Islet precursor cell (in vitro differentiated cells): Measurements from ENCODE around the gene ELMO1.

Experiments
- DNase-seq: peaks from one replicate; pipeline ENCODE4 v3.0.0-alpha.2; 2018

Gene ELMO1

DNA sequence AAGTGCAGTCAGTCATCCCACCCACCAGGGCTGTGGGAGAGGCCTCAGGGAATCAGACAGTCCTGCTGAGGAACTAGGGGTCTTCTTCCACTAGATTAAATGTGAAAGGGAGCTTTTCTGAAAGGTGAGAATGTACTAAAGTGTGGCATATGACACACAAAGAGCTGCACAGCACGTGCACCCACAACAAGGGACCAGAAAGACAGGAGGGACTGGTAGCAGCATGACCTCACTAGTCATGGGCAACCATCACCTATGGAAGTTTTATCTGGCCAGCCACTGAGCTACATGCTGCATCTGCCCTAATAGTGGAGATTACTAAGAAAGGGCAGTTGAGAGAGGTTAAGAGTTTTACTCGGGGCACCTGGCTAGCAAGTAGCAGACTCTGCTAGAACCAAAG is 519.9 kb downstream of the ELMO1 start:
- DNase-seq, result no peak

GRCh38 chr7:36928311-36928710 is 520.4 kb downstream of the ELMO1 start:
- no peak for DNase-seq

GRCh38 chr7:36925691-36926090 is 523.0 kb downstream of the ELMO1 start:
- DNase-seq, result no peak

- DNase-seq, result no peak
Observed at GRCh38 chr7:36925207-36925606, 523.5 kb downstream of the ELMO1 start.

- DNase-seq, result no peak
Observed at GRCh38 chr7:36923943-36924436, 524.7 kb downstream of the ELMO1 start.

GRCh38 chr7:36923185-36923584 is 525.5 kb downstream of the ELMO1 start:
- DNase-seq, result no peak

- no peak for DNase-seq
Observed at GRCh38 chr7:36920433-36920832, 528.2 kb downstream of the ELMO1 start.

DNA sequence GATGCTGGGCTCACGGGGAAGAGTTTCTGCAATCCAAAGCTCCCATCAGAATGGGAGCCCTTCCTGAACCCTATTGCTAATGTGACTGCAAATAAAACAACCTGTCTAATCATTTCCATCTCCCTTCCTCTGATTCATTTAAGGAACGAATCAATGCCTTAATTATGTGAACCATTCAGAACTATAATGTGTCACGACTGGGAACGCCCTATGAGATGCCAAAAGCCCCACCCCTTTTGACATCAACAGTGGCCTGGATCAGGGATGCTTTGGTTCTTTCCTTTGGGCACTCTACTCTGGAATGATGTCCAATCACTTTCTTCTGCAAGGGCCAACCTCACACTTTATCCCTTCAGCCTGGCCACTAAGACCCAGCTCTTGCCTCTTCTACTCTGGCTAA is 528.9 kb downstream of the ELMO1 start:
- no peak for DNase-seq

DNA sequence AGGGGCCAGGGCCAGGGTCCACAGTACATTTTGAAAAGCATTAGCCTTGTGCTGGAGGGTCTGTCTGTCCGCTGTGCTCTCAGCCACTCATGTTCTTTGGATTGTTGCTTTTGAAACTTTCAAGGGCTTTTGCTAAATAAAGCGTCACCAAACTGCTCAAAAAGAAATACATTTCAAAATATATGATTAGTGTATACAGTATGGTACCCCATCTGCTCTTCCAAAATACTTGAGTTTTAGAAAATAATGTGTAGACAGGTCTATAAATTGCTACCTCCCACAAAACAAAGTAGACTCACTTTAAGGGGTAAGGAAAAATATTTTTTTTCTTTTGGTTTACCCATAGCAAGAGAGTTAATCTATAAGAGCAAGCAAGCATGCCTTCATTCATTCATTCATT is 530.1 kb downstream of the ELMO1 start:
- no peak for DNase-seq

- DNase-seq, result no peak
Observed at GRCh38 chr7:36916619-36917018, 532.0 kb downstream of the ELMO1 start.

- DNase-seq, result no peak
Observed at GRCh38 chr7:36916116-36916515, 532.5 kb downstream of the ELMO1 start.

DNA sequence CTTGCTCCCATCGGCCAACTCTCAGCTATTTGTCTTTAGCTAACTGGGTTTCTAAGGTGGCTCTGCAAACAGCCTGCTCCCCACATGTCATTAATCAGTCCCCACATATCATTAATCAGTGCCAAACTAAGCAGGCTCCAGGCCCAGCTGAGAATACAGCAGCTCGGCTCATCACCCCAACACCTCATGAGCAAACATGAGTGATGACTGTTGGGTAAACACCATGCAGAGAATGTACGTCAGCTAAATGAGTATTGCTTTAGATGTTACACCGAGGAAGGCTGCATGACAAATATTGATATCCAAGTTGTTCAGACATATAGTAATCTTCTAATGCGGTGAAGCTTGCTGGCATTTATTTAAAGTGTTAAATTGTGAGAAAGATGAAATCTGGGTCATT is 536.9 kb downstream of the ELMO1 start:
- no peak for DNase-seq

DNA sequence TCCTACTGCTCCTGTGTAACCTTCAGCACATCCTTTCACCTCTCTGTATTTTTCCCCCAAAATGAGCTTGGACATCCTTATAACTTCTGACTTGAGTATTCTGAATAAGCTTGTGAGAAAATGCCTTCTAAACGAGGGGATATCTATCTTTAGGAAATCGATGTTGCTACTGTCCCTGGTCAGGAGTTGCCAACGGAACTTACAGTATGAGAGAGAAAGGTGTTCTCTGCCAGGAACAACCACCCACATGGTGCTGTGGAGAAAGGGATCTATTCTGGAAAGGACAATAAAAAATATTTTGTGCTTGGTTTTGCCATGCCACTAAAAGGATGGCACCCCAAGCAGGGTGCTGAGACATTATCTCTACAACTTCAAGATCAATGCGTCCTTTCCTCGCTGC is 537.8 kb downstream of the ELMO1 start:
- DNase-seq, result no peak

GRCh38 chr7:36910401-36910800 is 538.3 kb downstream of the ELMO1 start:
- no peak for DNase-seq

DNA sequence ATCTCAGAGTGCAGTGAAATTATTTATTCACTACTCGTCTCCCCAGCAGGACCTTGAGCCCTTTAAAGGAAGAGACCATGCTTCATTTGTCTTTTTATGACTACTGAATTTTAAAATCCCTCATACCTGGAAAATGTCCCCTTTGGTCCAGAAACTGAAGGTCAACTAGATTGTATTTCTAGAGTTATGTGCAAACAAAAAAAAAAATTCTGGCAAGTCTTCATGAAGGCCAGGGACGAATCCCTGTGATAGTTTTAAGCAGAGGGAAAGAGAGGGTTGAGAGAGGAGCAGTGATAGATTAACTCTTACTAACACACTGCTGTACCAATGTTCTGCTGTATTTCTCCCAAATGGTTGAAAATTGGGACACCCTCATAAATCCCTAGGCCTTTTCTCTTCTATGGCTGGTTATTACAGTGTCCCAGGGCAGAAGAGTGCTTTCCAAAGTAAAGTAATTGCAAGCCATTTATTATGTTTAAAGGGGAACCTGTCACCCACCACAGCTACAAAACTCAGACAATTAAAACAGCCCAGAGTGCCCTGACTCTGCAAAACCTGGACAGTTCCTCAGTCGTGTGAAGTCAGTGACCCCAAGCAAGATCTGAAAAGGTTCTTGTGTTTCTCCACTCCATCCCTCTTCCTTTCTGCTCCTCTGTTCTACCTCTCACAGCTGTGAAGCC is 541.6 kb downstream of the ELMO1 start:
- DNase-seq, result no peak

DNA sequence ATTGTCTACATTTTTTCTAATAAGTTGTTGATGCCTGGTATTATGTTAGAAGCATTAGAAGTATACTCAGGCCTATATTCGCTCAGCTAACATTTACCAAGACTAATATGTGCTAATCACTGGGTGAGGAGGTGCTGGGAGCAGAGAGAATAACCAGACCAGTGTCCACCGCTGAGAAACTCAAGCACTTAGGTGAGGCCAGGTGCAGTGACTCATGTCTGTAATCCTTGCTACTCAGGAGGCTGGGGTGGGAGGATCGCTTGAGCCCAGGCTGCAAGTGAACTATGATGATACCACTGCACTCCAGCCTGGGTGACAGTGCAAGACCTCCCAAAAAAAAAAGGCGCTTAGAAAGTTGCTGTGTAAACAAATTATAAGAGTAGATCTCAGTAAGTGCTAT is 542.2 kb downstream of the ELMO1 start:
- DNase-seq, result peak; percentile 90

DNA sequence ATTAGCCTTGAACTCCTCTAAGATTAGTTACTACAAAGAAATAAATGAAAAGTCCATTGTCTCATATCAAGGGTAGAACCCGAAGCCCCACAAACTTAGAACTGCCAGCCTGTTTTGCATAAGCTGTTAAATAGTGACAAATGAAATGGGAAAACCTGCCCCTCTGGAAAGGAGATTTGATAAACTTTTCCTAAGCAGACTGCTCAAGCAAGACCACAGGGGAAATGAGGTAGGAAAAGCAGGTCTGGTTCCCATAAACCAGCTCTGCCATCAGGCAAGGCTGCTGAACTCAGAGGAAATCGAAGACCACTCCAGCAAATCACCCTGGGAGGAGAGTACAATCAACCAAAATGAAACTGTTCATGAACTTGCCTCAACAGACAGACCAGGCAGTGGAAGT is 542.8 kb downstream of the ELMO1 start:
- no peak for DNase-seq

- no peak for DNase-seq
Observed at GRCh38 chr7:36904802-36905201, 543.9 kb downstream of the ELMO1 start.

GRCh38 chr7:36904101-36904500 is 544.6 kb downstream of the ELMO1 start:
- no peak for DNase-seq

DNA sequence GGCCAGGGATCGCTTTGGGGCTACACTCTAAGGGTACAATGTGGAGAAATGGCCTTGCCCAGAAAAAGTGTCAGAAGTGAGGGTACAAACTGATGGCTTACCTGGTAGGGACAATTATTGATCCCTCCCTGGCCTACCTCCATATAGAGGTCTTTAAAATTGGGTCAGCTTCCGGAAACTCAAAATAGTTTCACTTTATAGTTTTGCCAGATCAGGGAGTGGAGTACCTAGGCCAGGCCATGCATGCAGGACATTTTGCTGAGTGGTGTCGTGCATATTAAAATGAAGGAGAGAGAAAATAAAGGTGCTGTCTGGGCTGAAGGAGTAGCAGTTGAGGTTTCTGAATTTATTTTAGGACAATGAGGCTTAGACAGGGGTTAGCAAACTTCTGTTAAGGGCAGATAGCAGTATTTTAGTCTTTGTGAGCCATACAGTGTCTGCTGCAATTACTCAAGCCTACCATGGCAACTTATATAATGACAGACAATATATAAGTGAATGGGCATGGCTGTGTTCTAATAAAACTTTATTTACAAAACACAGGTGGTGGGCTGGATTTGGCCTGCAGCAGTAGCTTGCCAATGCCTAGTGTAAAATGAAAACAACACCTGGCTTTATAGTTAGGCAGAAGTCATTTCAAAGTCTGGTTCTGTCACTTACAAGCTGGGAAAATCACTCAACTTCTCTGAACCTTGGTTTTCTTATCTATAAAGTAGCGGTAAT is 547.5 kb downstream of the ELMO1 start:
- no peak for DNase-seq

- DNase-seq, result no peak
Observed at GRCh38 chr7:36898186-36898585, 550.5 kb downstream of the ELMO1 start.

- no peak for DNase-seq
Observed at GRCh38 chr7:36896956-36897590, 551.6 kb downstream of the ELMO1 start.

- DNase-seq, result no peak
Observed at GRCh38 chr7:36896418-36896817, 552.2 kb downstream of the ELMO1 start.

- DNase-seq, result no peak
Observed at GRCh38 chr7:36895192-36895591, 553.5 kb downstream of the ELMO1 start.
